PC-3 (cell line): ENCODE results near the gene OPTC. TPM values are rescaled to one million over a fixed set of nuclear protein-coding genes. Genes with fewer than 3 reads are reported as not detected.
A peak's percentile ranks its signal among the peaks of the same experiment; 100 is the strongest.

ENCODE experiments used
- ATAC-seq: fragments of 200-7000 bp; cut with Tn5 transposase; 2 replicates; pipeline ENCODE4 v1.9.1; 2020; ENCODE audit warnings: mild to moderate bottlenecking, moderate library complexity
- BruUV-seq: library from RNA; stranded (reverse); fragments of 400-500 nt; replicated peaks from 2 replicates; lab custom pipeline; 2021; lab: Mats Ljungman, UMichigan
- CTCF ChIA-PET: fragments of 300-600 bp; sonication (Branson Sonifier 250); formaldehyde crosslinking; loops from one replicate; lab custom pipeline; 2022; ENCODE audit warnings: antibody characterized with exemption; lab: Charles Lee
- POLR2A ChIA-PET: fragments of 300-600 bp; sonication (Branson Sonifier 250); formaldehyde crosslinking; loops from one replicate; lab custom pipeline; 2022; ENCODE audit warnings: antibody characterized with exemption; ENCODE audit not compliant: unreplicated experiment; lab: Charles Lee
- DNase-seq: peaks from one replicate; pipeline ENCODE4 v3.0.0-alpha.2; 2015
- H2AFZ ChIP-seq: fragments of 300-600 bp; sonication (generic); 2 replicates; pipeline ENCODE4 v1.6.0; 2016; ENCODE audit warnings: antibody characterized with exemption, low read length
- H3F3A ChIP-seq: fragments of 300-600 bp; sonication (generic); one replicate; pipeline ENCODE4 v1.6.0; 2017; ENCODE audit warnings: antibody characterized with exemption, low read length, control low read depth, mild to moderate bottlenecking; ENCODE audit not compliant: unreplicated experiment
- H3K27ac ChIP-seq: fragments of 300-600 bp; sonication (generic); 2 replicates; pipeline ENCODE4 v1.5.1; 2016; ENCODE audit warnings: mild to moderate bottlenecking, low read length
- H3K27me3 ChIP-seq: fragments of 300-600 bp; sonication (generic); 2 replicates; pipeline ENCODE4 v1.6.1; 2016; ENCODE audit warnings: low read length, mixed read lengths
- H3K36me3 ChIP-seq: fragments of 300-600 bp; sonication (generic); 2 replicates; pipeline ENCODE4 v1.6.1; 2016; ENCODE audit warnings: low read depth, mixed run types, low read length, mixed read lengths
- H3K4me1 ChIP-seq: fragments of 300-600 bp; sonication (generic); 2 replicates; pipeline ENCODE4 v1.5.1; 2016; ENCODE audit warnings: low read length; ENCODE audit not compliant: insufficient read depth
- H3K4me2 ChIP-seq: fragments of 300-600 bp; sonication (generic); 2 replicates; pipeline ENCODE4 v1.6.0; 2016; ENCODE audit warnings: low read length
- H3K4me3 ChIP-seq: fragments of 300-600 bp; sonication (generic); 2 replicates; pipeline ENCODE4 v1.5.1; 2016; ENCODE audit warnings: mild to moderate bottlenecking, low read length, mixed read lengths
- H3K79me2 ChIP-seq: fragments of 300-600 bp; sonication (generic); 2 replicates; pipeline ENCODE4 v1.6.1; 2017; ENCODE audit warnings: low read length, mixed read lengths
- H3K9ac ChIP-seq: fragments of 300-600 bp; sonication (generic); 2 replicates; pipeline ENCODE4 v1.6.0; 2016; ENCODE audit warnings: mild to moderate bottlenecking, low read length
- H3K9me2 ChIP-seq: fragments of 300-600 bp; sonication (generic); replicated peaks from 2 replicates; pipeline ENCODE4 v1.6.1; 2016; ENCODE audit warnings: mixed run types, low read length, mixed read lengths
- H3K9me3 ChIP-seq: fragments of 300-600 bp; sonication (generic); 2 replicates; pipeline ENCODE4 v1.6.1; 2016; ENCODE audit warnings: low read length, mixed read lengths
- H4K20me1 ChIP-seq: fragments of 300-600 bp; sonication (generic); 2 replicates; pipeline ENCODE4 v1.6.1; 2016; ENCODE audit warnings: low read length, mixed read lengths
- CTCF ChIP-seq: fragments of 300-600 bp; sonication (generic); conservative IDR thresholded peaks from 2 replicates; pipeline ENCODE4 v1.5.1; 2017; ENCODE audit warnings: antibody characterized with exemption, low read depth, mild to moderate bottlenecking, low read length
- EZH2 ChIP-seq: fragments of 300-600 bp; sonication (generic); IDR thresholded peaks from one replicate; pipeline ENCODE4 v1.6.1; 2017; ENCODE audit warnings: antibody characterized with exemption, mild to moderate bottlenecking, low read length; ENCODE audit not compliant: unreplicated experiment
- EZH2phosphoT487 ChIP-seq: fragments of 300-600 bp; sonication (generic); IDR thresholded peaks from 2 replicates; pipeline ENCODE4 v1.6.1; 2018; ENCODE audit warnings: mild to moderate bottlenecking, antibody characterized with exemption, low read length, borderline replicate concordance
- intact Hi-C: fragments of 100-400 bp; cut with micrococcal nuclease; formaldehyde crosslinking; loops from 2 replicates; pipeline ENCODE4 v1.9.0; 2023
- total RNA-seq: library from RNA; depleted of rRNA; stranded (reverse); fragments of >200 nt; gene quantifications from 2 replicates; pipeline ENCODE4 v1.2.3, GENCODE V29; 2014

OPTC gene
- total RNA-seq, 1 experiment from 2014 or later = not detected

DNA sequence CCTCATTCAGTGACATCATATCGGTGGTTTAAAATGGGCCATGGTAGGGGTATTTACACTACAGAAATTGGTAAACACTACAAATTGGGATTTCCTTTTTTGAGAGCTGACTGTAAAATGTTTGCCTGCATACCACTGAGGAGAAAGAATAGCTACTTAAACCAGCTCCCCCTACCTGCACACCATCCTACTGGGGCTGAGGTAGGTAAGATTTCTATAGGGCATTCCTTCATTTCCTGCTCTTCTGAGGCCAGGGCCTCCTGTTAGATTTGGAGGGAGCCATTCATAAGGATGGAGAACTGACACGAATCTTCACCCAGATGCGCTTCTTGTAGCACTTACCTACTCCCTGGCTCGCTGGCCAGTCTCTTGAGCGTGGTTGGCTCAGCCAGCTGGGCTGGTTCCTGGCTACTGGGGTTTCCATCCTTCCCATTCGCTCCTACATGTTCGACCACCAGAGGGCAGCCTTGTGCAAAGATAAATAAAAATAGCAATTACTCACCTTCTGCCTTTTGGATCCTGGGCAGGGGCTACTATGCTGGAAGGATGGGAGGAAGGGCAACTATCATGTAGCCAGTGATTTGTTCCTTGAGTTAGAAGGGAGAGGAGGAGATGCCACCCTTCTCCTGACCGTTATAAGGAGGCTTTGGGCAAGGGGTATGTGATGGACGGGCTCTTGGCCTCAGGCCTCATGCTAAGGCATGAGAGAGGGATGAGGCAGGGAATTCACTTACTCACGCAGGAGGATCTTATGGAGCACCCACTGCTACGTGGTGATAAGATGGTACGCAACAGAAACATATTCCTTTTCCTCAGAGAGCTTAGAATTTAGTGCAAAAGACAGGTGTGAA lies 10.7 kb downstream of the OPTC start:
- Histone ChIP-seq H2AFZ (peak overlapping the region; percentile 42; the same call in 1 of the 2 replicates), H3K9ac (no peak overlapping the region), H4K20me1 (no peaks in the 10 kb centered on the region), H3K27ac (no peak overlapping the region), H3K79me2 (no peaks in the 10 kb centered on the region), H3K36me3 (no peaks in the 10 kb centered on the region), H3K4me1 (peaks cover 20% of the 10 kb centered on the region; the same call in 1 of the 2 replicates), H3F3A (no peaks in the 10 kb centered on the region), H3K9me3 (no peaks in the 10 kb centered on the region), H3K9me2 (no peaks in the 10 kb centered on the region), H3K27me3 (no peaks in the 10 kb centered on the region), H3K4me2 (peak overlapping the region; percentile 49), H3K4me3 (peak overlapping the region; percentile 14; the same call in 1 of the 2 replicates)
- TF ChIP-seq EZH2 (no peak), CTCF (peak; percentile 96)
- ATAC-seq = peak; percentile 91
- POLR2A ChIA-PET = interaction anchor here (0.7 kb wide), 1 partner anchor 111 kb away, joined by 3 read pairs; no protein-coding TSS in a partner anchor
- intact Hi-C loops = loop anchor here (1.0 to 2.0 kb wide), 4 partner anchors 102 to 198 kb away; no protein-coding TSS in a partner anchor
- CTCF ChIA-PET = interaction anchor here (0.5 to 1.8 kb wide), 17 partner anchors 8 to 272 kb away, joined by 3 to 22 read pairs (median 4); no protein-coding TSS in a partner anchor
- peak; percentile 94 for DNase-seq
- no TSS peak for BruUV-seq

DNA sequence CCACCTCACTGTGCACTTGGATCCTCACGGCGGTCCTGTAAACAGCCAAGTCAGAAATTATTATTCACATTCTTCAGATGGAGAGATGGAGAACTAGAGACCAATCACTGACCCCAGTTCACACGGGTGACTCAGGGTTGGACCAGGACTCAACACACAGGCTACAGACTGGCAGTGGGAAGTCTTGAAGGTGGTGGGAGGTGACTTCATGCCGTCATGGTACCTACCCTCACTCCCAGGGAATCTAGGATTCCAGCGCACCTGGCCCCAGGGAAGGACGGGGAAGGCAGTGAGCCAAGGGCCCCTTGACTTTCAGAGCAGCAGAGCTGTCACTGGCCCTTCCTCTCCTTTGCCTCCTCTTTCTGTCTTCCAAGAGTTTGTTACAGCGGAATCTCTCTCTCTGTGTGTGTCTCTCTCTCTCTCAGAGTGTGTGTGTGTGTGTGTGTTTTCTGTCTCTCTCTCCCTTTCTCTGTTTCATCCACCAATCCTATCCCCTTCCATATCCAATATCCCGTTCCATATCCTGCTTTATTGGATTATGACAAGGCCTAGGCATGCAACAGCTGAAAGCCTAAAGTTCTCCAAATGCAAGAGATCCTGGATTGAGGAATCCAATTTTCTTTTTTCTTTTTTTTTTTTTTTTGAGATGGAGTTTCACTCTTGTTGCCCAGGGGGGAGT lies 11.7 kb downstream of the OPTC start:
- no peaks in the 10 kb centered on the region for H3K79me2 ChIP-seq
- no peak for ATAC-seq
- intact Hi-C loops = loop anchor here (2.0 kb wide), 1 partner anchor 101 kb away; no protein-coding TSS in a partner anchor

More for the DNA sequence above, 11.7 kb downstream of the OPTC start:
- Histone ChIP-seq H3K27ac (no peak overlapping the region), H3K4me3 (no peak overlapping the region), H4K20me1 (no peaks in the 10 kb centered on the region), H3K27me3 (no peaks in the 10 kb centered on the region), H3F3A (no peaks in the 10 kb centered on the region), H3K9ac (no peak overlapping the region), H3K9me3 (no peaks in the 10 kb centered on the region), H3K4me2 (no peak overlapping the region), H3K36me3 (no peaks in the 10 kb centered on the region), H2AFZ (no peak overlapping the region), H3K9me2 (no peaks in the 10 kb centered on the region), H3K4me1 (peaks cover 21% of the 10 kb centered on the region; the same call in 1 of the 2 replicates)
- DNase-seq = no peak
- CTCF ChIA-PET = no interaction called here
- no TSS peak for BruUV-seq
- no peak for TF ChIP-seq EZH2
- no peak for TF ChIP-seq EZH2phosphoT487
- no peak for TF ChIP-seq CTCF
- POLR2A ChIA-PET = no interaction called here
